Measurements from ENCODE around the gene ZBTB47.
A peak's percentile ranks its signal among the peaks of the same experiment; 100 is the strongest.

ZBTB47 gene

DNA sequence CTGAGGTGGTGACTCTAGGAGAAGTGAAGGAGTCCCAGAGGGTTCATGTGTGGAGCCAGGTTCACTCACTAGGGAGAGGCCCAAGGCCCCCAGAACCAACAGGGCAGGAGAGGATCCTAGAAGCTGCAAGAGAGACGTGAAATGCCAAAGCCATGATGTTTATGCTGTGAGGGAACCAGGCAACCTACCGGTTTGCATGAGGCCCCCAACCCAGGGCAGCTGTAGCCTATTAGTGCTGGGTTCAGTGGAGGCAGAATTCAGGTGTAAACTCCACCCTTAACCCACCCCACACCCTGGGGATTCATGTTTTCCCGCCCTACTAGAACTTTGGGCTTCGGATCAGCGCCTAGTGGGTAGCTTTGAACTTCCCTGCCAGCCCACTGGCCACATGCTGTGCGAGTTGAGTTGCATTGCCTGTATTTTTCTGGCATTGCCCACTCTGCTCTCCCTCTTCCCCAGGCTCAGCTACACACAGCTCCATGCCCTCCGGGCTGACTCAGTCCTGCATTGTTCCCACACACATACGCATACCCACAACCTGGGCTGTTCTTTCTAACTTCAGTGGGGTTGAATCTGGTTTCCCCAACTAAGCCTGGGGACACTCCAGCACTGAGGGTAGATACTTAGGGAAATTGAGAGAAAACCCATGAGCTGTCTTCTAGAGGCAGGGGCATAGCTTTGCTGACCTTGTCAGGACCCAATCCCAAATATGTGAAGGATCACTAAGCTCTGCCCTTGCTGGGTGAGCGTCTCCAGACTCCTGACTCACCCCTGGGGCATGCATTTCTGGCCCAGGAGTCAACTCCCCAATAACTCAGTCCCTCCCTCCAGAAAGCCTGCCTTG lies 2.0 kb upstream of the ZBTB47 start:
- H3K4me3 ChIP-seq (ENCODE audit: low read length) = no peak overlapping the region
- no peak for DNase-seq (ENCODE audit: low read depth, low spot score)

DNA sequence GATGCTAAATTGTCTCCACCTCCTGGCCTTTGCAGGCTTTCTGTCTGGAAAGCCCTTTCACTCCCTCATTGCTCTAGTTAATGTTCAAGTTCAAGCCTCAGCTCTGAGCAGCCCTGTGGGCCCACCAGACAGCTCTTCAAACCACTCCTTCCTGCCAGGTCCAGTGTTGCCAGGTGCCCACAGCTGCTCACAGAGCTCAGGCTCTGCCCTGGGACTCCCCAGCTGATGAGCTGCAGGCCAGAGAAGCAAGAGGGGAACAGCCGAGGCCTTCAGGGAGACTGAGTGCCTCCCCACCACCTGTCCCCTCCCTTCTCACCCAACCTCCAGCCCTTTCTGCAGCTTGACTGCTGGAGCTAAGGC lies 1.3 kb upstream of the ZBTB47 start:
- no peak overlapping the region for H3K4me3 ChIP-seq (ENCODE audit: low read length)
- no peak for DNase-seq (ENCODE audit: low read depth, low spot score)

DNA sequence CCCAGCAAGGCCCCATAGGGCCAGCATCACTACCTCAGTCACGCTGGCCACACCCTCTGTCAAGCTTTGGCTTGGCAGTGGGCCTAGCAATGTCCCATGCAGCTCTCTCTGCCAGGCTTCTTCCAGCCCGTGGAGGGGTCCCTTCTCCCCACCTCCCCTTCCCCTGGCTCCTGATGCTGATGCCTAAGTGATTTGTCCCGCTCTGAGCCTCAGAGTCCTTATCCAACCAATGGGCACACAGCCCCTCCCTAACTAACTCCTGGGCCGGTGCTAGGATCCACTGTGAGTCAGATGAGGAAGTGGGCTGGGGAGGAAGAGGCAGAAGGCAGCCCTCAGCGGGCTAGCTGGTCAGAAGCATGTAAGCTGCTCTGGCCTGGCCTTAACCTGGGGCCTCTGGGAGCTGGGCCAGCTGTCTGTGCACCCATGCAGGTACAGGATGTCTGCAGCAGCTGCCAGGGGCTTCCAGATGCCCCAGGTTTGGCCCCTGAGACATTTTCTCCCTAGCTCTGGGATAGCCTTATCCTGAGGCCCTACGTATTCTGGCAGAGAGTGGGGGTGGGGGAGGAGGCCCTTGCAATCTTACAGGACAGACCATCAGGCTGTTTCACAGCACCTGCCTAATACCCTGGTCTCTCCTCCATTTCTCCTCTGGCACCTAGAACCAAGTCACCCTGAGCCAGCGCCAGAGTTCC lies 740 bp upstream of the ZBTB47 start:
- DNase-seq (ENCODE audit: low read depth, low spot score) = no peak
- H3K4me3 ChIP-seq (ENCODE audit: low read length) = no peak overlapping the region

DNA sequence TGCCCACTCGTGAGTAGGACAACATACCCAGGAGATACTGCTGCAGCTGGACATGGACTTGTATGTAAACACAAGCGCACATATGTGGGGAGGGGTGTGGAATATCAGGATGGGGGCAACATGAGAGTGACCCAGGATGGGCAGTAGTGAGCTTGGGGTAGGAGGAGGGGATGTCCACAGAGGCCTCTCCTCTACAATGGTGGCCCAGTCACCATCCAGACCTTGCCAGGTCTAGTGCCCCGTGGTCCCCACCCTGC lies 266 bp upstream of the ZBTB47 start:
- H3K4me3 ChIP-seq (ENCODE audit: low read length) = no peak overlapping the region
- no peak for DNase-seq (ENCODE audit: low read depth, low spot score)

DNA sequence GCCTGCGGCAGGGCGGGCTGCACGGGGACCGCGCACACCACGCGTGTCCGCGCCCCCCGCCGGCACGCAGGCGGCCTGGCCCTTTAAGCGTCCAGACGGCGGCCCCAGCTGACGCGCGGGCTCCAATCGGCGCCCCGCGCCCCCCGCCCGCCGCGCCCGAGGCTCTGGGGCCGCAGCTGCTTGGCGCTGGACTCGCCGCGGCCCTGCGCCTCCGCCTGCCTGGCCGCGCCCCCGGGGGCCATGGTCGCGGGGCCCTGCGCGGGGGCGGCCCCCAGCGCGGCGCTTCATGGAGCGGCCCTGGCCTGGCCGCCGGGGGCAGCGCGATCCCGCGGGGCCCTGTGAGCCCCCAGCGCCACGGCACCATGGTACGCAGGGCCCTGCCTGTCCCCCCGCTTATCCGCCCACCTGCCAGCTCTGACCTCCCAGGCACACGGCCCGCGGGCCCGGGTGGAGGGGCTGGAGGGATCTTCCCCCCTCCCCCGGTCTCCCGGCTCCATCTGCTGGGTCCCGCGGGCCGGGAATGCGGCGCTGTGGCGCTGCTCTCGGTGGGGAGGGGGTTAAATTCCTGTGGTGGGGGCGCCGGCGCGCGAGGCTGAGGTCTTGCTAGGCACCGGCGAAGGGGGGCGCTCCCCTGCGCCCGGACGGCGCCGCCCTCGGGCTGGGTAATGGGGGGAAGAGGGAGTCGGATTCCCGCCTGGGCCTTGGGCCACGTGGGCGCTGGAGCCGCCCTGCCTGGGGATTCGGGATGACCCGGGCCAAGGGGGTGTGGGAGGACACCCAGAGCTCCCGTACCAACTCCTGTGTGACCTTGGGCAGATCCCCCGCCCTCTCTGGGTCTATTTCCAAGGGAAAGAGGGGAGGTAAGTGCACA lies 1.1 kb downstream of the ZBTB47 start:
- peak overlapping the region; percentile 37 for H3K4me3 ChIP-seq (ENCODE audit: low read length)
- no peak for DNase-seq (ENCODE audit: low read depth, low spot score)

DNA sequence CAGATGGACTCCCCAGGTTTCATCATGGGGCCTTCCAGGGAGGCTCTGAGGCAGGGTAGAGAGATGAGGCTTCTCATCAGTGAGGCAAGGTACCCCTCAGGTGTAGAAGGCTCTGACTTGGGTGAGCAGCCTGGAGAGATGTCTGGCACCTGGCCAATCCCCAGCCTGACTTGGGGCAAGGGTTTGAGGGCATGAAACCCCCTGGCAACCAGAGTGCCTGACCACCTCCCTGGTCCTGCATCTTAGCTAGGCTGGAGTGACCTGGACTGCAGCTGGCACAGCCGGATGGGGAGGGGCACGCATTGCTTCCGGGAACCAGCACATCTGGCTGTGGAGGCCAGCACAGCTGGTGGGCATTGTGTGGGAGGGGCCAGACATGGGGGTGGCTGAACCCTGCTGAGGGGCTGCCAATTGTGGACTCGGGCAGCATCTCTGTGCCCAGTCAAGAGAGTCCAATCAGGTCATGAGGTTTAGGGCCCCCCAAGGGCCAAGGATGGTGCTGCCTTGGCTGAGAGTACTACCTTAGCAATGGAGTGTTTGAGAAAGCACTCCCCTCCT lies 1.9 kb downstream of the ZBTB47 start:
- H3K4me3 ChIP-seq (ENCODE audit: low read length) = no peak overlapping the region
- DNase-seq (ENCODE audit: low read depth, low spot score) = no peak

DNA sequence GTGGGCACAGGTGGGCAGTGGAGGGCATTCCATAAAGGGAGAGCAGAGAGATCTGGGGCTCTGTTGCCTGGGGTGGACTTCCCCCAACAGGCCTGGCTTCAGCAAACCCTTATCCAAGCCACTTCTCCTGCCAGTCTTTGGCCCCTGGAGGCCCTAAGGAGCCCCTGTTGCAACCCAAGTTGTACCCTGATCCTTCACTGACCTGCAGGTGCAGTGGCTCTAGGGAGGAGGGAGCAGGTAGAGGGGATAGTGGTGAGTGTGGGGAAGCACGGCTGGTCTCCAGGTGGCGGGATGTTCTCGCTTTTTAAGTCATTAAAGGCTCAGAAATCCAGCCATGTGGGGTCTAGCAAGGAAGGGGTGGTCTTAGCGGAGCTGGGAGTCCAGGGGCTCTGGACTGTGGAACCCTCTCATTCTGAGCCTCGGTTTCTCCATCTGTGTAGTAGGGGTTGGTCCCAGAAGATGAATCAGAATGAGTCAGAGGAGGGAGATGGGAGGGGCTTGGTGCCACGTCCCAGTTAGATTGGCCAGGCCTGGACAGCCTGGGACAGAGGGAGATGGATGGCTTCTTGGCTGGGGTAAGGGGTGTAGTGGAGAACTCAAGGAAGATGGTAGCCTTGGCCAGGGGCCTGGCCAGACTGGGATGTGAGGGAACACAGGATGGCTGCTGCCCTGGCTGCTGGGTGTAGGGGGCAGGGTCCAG lies 2.6 kb downstream of the ZBTB47 start:
- DNase-seq (ENCODE audit: low read depth, low spot score) = no peak
- H3K4me3 ChIP-seq (ENCODE audit: low read length) = no peak overlapping the region

DNA sequence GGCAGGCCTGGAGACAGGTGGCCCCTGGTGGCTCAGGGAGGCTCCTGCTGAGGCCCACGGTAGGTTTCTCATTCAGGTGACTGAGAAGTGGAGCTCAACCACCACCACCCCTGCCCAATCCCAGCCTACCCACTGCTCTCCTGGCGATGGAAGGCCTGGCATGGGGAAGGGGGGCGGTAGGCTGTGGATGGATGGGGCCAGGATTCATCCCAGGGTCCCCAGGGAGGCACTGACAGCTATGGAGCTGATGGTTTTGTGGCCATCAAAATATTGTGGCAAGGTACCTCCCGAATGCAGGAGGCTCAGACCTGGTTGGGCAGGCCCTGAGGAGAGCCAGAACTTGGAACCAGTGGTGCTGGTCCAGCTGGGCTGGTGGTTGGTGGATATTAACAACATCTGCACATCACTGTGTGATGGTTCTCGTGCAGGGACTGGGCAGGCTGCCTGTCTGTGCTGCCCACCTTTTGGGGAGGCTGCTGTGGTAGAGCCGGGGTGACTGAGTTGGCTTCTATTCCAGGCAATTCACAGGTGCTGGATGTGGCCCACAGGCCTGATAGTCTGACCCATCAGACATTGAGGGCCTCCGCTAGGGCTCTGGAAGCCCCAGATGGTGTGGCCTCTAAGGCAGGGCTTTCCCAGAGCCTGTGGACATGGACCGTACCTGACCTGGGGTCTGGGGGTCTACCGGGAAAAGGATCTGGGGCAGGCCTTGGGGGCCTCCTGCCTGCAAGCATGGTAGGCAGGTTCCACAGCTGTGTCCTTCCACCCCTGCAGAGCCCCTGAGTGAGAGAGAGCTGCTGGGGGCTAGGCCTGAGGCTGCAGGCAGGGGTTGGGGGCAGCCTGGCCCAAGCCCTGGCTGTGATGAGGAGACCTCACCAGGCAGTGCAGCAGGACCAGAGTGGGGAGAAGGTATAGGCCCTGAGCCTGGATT lies 3.4 kb downstream of the ZBTB47 start:
- no peak for DNase-seq (ENCODE audit: low read depth, low spot score)
- H3K4me3 ChIP-seq (ENCODE audit: low read length) = no peak overlapping the region

DNA sequence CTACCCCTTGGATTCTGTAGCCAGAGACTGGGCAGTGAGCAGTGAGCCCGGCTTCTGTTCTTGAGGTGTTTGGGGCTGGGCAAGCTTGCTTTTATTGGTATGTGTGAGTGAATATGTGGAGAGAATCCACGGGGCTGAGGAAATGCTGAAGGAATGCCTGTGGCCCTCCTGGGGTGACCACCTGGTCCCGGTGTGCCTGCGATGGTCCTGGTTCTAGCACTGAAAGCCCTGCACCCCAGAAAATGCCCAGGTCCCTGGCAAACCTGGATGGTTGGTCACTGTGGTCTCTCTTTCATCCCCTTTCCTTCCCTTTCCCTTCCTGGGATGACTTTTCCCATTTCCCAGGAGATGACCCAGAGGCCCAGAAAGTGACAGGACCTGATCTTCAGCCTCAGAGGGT lies 4.2 kb downstream of the ZBTB47 start:
- no peak overlapping the region for H3K4me3 ChIP-seq (ENCODE audit: low read length)
- DNase-seq (ENCODE audit: low read depth, low spot score) = no peak

DNA sequence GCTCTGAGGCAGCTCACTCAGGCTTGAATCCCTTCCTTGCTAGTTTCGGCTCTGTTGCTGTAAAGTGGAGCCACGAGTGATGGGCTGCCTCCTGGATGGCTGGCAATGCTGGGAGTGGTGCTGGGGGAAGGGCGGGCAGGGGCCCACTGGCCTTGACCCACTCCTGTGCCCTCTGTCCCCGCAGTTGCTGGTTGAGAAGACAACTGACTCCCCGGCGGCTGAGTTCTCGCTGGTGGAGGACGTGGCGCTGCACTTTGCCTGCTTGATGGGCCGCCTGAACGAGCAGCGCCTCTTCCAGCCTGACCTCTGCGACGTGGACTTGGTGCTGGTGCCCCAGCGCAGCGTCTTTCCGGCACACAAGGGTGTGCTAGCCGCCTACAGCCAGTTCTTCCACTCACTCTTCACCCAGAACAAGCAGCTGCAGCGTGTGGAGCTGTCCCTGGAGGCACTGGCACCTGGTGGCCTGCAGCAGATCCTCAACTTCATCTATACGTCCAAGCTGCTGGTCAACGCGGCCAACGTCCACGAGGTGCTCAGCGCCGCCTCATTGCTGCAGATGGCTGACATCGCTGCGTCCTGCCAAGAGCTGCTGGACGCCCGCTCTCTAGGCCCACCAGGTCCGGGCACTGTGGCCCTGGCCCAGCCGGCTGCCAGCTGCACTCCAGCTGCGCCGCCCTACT lies 4.7 kb downstream of the ZBTB47 start:
- no peak for DNase-seq (ENCODE audit: low read depth, low spot score)

DNA sequence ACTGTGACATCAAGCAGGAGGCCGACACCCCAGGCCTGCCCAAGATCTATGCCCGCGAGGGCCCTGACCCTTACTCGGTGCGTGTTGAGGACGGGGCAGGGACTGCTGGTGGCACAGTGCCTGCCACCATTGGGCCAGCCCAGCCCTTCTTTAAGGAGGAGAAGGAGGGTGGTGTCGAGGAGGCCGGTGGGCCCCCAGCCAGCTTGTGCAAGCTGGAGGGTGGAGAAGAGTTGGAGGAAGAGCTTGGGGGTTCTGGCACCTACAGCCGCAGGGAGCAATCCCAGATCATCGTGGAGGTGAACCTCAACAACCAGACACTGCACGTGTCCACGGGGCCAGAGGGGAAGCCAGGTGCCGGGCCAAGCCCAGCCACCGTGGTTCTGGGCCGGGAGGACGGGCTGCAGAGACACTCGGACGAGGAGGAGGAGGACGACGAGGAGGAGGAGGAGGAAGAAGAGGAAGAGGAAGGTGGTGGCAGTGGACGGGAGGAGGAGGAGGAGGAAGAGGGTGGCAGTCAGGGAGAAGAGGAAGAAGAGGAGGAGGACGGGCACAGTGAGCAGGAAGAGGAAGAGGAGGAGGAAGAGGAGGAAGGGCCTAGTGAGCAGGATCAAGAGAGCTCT lies 5.4 kb downstream of the ZBTB47 start:
- H3K4me3 ChIP-seq (ENCODE audit: low read length) = no peak overlapping the region
- no peak for DNase-seq (ENCODE audit: low read depth, low spot score)

More for the DNA sequence above, 4.7 kb downstream of the ZBTB47 start:
- H3K4me3 ChIP-seq (ENCODE audit: low read length) = no peak overlapping the region

DNA sequence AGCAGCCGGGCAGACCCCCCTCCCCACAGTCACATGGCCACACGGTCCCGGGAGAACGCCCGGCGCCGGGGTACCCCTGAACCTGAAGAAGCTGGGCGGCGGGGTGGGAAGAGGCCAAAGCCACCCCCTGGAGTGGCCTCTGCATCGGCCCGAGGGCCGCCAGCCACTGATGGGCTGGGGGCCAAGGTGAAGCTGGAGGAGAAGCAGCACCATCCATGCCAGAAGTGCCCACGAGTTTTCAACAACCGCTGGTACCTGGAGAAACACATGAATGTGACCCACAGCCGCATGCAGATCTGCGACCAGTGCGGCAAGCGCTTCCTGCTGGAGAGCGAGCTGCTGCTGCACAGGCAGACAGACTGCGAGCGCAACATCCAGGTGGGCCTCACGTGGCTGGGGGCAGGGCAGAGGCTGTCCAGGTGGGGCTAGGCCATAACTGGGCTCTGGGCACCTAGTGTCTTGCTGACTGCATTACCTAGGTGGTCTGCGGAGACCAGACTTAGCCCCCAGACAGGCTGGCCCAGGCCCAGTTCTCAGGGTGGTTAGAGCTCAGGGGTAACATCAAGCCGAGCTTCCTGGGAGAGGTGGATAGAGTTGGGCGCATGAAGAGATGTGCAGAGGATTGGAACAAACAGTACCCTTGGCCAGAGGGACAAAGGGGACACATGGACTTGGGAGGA lies 6.1 kb downstream of the ZBTB47 start:
- no peak for DNase-seq (ENCODE audit: low read depth, low spot score)
- H3K4me3 ChIP-seq (ENCODE audit: low read length) = no peak overlapping the region

DNA sequence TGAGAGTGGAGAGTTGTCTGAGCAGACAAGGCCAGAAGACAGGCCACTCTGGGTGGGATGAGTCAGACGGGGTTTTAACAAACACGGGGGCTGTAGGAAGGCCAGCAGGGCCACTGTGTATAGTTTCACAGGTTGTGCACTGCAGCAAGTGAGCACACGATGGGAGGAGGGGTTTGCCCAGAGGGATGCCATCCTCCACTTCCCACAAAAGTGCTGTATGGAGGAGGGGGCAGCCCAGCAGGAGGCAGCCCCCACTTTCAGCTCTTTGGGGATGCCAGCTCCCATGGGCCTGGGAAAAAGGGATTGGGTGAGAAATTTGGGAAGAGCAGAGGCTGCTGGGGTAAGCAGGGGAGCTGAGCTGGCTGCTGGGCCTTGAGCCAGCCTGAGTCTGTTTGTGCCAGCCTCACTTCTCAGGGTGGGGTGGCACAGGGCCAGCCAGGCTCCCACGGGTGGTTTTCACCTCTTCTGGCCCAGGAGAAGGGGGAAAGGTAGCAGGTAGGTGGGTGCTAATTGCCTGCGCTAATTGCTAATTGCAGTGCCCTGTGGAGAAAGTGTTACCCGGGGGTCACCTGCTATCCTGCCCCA lies 6.7 kb downstream of the ZBTB47 start:
- DNase-seq (ENCODE audit: low read depth, low spot score) = no peak
- H3K4me3 ChIP-seq (ENCODE audit: low read length) = no peak overlapping the region

DNA sequence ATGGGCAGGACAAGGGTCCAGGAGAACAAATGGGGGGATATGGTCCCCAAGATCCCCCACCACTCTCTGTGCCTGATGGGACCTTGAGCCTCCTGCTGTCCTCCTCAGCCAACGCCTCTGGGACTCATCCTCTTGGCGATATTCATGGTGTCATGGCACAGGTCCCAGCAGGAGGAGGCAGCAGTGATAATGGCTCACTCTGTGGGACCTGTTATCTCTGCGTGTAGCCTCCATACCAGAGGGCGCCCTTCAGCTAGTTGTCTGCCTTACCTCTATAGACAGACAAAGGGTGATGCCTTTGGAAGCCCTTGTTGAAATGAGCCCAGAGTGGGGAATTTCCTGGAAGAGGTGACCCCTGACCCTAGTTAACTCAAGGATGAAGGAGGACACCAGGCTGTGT lies 7.4 kb downstream of the ZBTB47 start:
- H3K4me3 ChIP-seq (ENCODE audit: low read length) = no peak overlapping the region

DNA sequence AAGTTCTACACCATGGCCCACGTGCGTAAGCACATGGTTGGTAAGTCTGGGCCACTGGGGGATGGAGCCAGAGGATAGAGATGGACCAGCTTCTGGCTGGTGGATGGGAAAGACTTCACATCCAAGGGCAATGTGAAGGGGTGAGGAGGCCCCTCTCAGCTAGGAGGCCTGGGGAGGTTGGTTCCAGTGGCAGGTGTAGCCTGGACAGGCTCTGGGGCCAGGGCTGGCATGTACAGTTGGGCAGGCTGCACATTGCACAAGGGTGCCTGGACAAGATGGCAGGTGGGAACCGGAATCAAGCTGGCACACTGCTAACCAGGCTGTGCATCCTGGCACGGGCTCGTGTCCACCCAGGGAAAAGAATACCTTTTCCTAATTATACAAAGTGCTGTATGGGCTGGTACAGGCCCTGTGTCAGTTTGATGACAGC lies 8.1 kb downstream of the ZBTB47 start:
- DNase-seq (ENCODE audit: low read depth, low spot score) = no peak
- H3K4me3 ChIP-seq (ENCODE audit: low read length) = no peak overlapping the region

More for the DNA sequence above, 7.4 kb downstream of the ZBTB47 start:
- DNase-seq (ENCODE audit: low read depth, low spot score) = no peak

DNA sequence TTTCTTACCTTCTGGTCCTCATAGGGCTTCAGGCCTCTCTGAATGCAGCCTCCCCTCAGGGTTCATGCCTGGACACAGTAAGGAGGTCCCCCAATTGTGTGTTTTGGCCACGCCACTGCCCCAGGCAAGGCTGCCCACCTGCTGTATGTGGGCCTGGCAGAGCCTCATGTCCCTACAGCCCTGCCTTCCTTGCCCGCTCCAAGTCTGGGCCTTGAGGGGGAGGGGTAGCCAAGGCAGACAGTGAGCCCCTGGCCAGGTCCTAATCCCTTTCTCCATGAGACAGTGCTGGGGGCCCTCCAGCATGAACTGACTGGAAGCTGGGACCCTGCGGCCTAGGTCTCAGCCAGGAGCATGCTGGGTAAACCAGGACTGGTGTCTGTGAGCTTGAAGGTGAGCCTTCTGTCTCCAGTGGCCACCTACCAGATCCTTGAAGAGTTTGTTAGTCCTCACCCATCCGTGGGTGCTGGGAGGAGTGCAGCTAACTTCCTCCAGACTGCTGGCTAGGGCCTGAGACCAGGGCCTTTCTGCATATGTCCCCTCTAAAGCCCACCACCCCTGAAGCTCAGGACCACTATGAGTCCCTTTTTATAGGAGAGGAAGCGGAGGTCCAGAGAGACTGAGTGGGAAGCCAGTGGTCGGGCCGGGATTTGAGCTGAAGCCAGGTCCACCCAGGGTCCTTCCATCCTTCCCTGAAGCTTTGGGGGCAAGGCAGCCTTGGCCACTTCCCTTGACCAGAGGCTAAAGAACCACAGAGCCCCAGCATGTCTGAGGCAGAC lies 8.7 kb downstream of the ZBTB47 start:
- no peak overlapping the region for H3K4me3 ChIP-seq (ENCODE audit: low read length)
- DNase-seq (ENCODE audit: low read depth, low spot score) = no peak

Measured in Jurkat, Clone E6-1 (cell line).